Measurements from ENCODE around the gene ARL10. TPM values are rescaled to one million over a fixed set of nuclear protein-coding genes. Genes with fewer than 3 reads are reported as not detected.

Gene ARL10
- total and polyA plus RNA-seq, 2 donors from 2014 or later: 2.9 to 6.2 TPM

- TF ChIP-seq, protein P1, sequence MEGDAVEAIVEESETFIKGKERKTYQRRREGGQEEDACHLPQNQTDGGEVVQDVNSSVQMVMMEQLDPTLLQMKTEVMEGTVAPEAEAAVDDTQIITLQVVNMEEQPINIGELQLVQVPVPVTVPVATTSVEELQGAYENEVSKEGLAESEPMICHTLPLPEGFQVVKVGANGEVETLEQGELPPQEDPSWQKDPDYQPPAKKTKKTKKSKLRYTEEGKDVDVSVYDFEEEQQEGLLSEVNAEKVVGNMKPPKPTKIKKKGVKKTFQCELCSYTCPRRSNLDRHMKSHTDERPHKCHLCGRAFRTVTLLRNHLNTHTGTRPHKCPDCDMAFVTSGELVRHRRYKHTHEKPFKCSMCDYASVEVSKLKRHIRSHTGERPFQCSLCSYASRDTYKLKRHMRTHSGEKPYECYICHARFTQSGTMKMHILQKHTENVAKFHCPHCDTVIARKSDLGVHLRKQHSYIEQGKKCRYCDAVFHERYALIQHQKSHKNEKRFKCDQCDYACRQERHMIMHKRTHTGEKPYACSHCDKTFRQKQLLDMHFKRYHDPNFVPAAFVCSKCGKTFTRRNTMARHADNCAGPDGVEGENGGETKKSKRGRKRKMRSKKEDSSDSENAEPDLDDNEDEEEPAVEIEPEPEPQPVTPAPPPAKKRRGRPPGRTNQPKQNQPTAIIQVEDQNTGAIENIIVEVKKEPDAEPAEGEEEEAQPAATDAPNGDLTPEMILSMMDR (IDR thresholded peaks at IDR 0.05; ENCODE audit: borderline replicate concordance, extremely low read depth, insufficient read depth): no peak
- no peak overlapping the region for H3K27ac ChIP-seq (ENCODE audit: low read depth in 2 of 2, low read length in 2 of 2)
- peak in 1 of 5 donors; percentile 29 for DNase-seq
- H3K9ac ChIP-seq (ENCODE audit: low read length in 3 of 3): no peak overlapping the region
- intact Hi-C loops (cut with DNase I): no loop called here
- no peaks in the 10 kb centered on the region for H3K27me3 ChIP-seq (ENCODE audit: control insufficient read depth, insufficient read depth, low read length)
- no peak overlapping the region for H3K4me3 ChIP-seq (ENCODE audit: low read length in 3 of 3)
- H3K36me3 ChIP-seq (ENCODE audit: control insufficient read depth in 2 of 3, insufficient read depth in 3 of 3, low read length in 3 of 3): peaks cover 0 to 30% (median 15%) of the 10 kb centered on the region in 3 donors
- FAIRE-seq: no peak
- no peaks in the 10 kb centered on the region for H3K9me3 ChIP-seq (ENCODE audit: control insufficient read depth in 2 of 3, insufficient read depth in 1 of 3, low read length in 3 of 3)
- H3K4me1 ChIP-seq (ENCODE audit: control insufficient read depth in 2 of 3, insufficient read depth in 2 of 3, low read depth in 1 of 3, low read length in 3 of 3): peaks cover 0 to 11% (median 6%) of the 10 kb centered on the region in 3 donors
Observed at GRCh38 chr5:176391479-176391878, 26.2 kb downstream of the ARL10 start.

- Histone ChIP-seq H3K9me3 (ENCODE audit: control insufficient read depth in 2 of 3, insufficient read depth in 1 of 3, low read length in 3 of 3) (no peaks in the 10 kb centered on the region), H3K27me3 (ENCODE audit: control insufficient read depth, insufficient read depth, low read length) (no peaks in the 10 kb centered on the region), H3K4me1 (ENCODE audit: control insufficient read depth in 2 of 3, insufficient read depth in 2 of 3, low read depth in 1 of 3, low read length in 3 of 3) (peaks cover 0 to 12% (median 6%) of the 10 kb centered on the region in 3 donors), H3K4me3 (ENCODE audit: low read length in 3 of 3) (no peak overlapping the region), H3K36me3 (ENCODE audit: control insufficient read depth in 2 of 3, insufficient read depth in 3 of 3, low read length in 3 of 3) (peaks cover 0 to 30% (median 17%) of the 10 kb centered on the region in 3 donors), H3K27ac (ENCODE audit: low read depth in 2 of 2, low read length in 2 of 2) (no peak overlapping the region), H3K9ac (ENCODE audit: low read length in 3 of 3) (no peak overlapping the region)
- FAIRE-seq: no peak
- intact Hi-C loops (cut with DNase I): no loop called here
- DNase-seq: no peak
- TF ChIP-seq, protein P1 (IDR thresholded peaks at IDR 0.05; ENCODE audit: borderline replicate concordance, extremely low read depth, insufficient read depth): no peak
Observed at GRCh38 chr5:176391999-176392398, 26.7 kb downstream of the ARL10 start.

DNA sequence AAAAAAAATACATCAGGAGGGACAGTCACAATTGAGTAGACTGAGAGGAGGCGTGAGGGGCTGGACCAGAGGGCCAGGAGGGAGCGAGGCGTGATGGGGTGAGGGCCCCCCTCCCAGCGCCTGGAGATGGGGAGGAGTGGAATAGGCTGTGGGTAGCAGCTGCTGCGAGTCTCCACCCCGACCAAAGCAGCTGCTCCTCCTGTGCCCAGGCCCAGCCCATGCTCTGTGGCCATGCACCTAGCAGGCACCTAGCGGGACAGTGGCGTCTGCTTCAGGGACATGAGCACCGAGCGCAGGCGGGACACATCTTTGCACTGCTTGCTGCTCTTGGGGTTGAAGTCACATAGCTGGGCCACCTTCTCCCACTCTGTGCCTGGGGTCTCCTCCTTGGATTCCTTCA, 27.2 kb downstream of the ARL10 start:
- DNase-seq (no peak), FAIRE-seq (no peak)
- peaks cover 0 to 30% (median 17%) of the 10 kb centered on the region in 3 donors for H3K36me3 ChIP-seq (ENCODE audit: control insufficient read depth in 2 of 3, insufficient read depth in 3 of 3, low read length in 3 of 3)
- no peak overlapping the region for H3K4me3 ChIP-seq (ENCODE audit: low read length in 3 of 3)
- H3K27me3 ChIP-seq (ENCODE audit: control insufficient read depth, insufficient read depth, low read length): no peaks in the 10 kb centered on the region
- no peak overlapping the region for H3K27ac ChIP-seq (ENCODE audit: low read depth in 2 of 2, low read length in 2 of 2)
- intact Hi-C loops (cut with DNase I): no loop called here
- H3K9me3 ChIP-seq (ENCODE audit: control insufficient read depth in 2 of 3, insufficient read depth in 1 of 3, low read length in 3 of 3): no peaks in the 10 kb centered on the region
- TF ChIP-seq, protein P1 (IDR thresholded peaks at IDR 0.05; ENCODE audit: borderline replicate concordance, extremely low read depth, insufficient read depth): no peak
- no peak overlapping the region for H3K9ac ChIP-seq (ENCODE audit: low read length in 3 of 3)
- H3K4me1 ChIP-seq (ENCODE audit: control insufficient read depth in 2 of 3, insufficient read depth in 2 of 3, low read depth in 1 of 3, low read length in 3 of 3): peaks cover 0 to 8% (median 4%) of the 10 kb centered on the region in 3 donors

- FAIRE-seq (no peak), DNase-seq (no peak)
- H3K9me3 ChIP-seq (ENCODE audit: control insufficient read depth in 2 of 3, insufficient read depth in 1 of 3, low read length in 3 of 3): no peaks in the 10 kb centered on the region
- H3K27me3 ChIP-seq (ENCODE audit: control insufficient read depth, insufficient read depth, low read length): no peaks in the 10 kb centered on the region
- H3K4me3 ChIP-seq (ENCODE audit: low read length in 3 of 3): no peak overlapping the region
- H3K27ac ChIP-seq (ENCODE audit: low read depth in 2 of 2, low read length in 2 of 2): no peak overlapping the region
- H3K36me3 ChIP-seq (ENCODE audit: control insufficient read depth in 2 of 3, insufficient read depth in 3 of 3, low read length in 3 of 3): peaks cover 0 to 30% (median 17%) of the 10 kb centered on the region in 3 donors
- TF ChIP-seq, protein P1 (IDR thresholded peaks at IDR 0.05; ENCODE audit: borderline replicate concordance, extremely low read depth, insufficient read depth): no peak
- intact Hi-C loops (cut with DNase I): no loop called here
- no peak overlapping the region for H3K9ac ChIP-seq (ENCODE audit: low read length in 3 of 3)
- peaks cover 0 to 4% (median 0%) of the 10 kb centered on the region in 3 donors for H3K4me1 ChIP-seq (ENCODE audit: control insufficient read depth in 2 of 3, insufficient read depth in 2 of 3, low read depth in 1 of 3, low read length in 3 of 3)
Observed at GRCh38 chr5:176394096-176394495, 28.8 kb downstream of the ARL10 start.

Measured in kidney (tissue), 14 donors.